H9 (cell line): ENCODE measurements around the gene MAPK11. TPM values are rescaled to one million over a fixed set of nuclear protein-coding genes. Genes with fewer than 3 reads are reported as not detected.

Experiments used
- DNase-seq: peaks from one replicate; pipeline ENCODE4 v3.0.0-alpha.2; 2017
- H2AFZ ChIP-seq: one replicate; pipeline ENCODE4 v1.6.1; 2013; ENCODE audit warnings: mild to moderate bottlenecking, low read length, control low read depth, moderate library complexity
- H2AK5ac ChIP-seq: 2 replicates; pipeline ENCODE4 v1.6.1; 2013; ENCODE audit warnings: low read length, control low read depth, mixed read lengths; ENCODE audit not compliant: insufficient read length
- H2BK120ac ChIP-seq: one replicate; pipeline ENCODE4 v1.6.1; 2013; ENCODE audit warnings: low read depth, mild to moderate bottlenecking, low read length, control low read depth, inconsistent platforms; ENCODE audit not compliant: poor library complexity, severe bottlenecking
- H2BK12ac ChIP-seq: 2 replicates; pipeline ENCODE4 v1.6.1; 2013; ENCODE audit warnings: low read length, control low read depth, mixed read lengths, low read depth; ENCODE audit not compliant: insufficient read length
- H2BK15ac ChIP-seq: 2 replicates; pipeline ENCODE4 v1.6.1; 2013; ENCODE audit warnings: low read depth, low read length, control low read depth
- H2BK20ac ChIP-seq: one replicate; pipeline ENCODE4 v1.6.1; 2013; ENCODE audit warnings: low read depth, mild to moderate bottlenecking, low read length, control low read depth, inconsistent platforms; ENCODE audit not compliant: poor library complexity, severe bottlenecking
- H2BK5ac ChIP-seq: 2 replicates; pipeline ENCODE4 v1.6.1; 2013; ENCODE audit warnings: low read length, control low read depth, mixed read lengths; ENCODE audit not compliant: insufficient read length
- H3K14ac ChIP-seq: 2 replicates; pipeline ENCODE4 v1.6.1; 2013; ENCODE audit warnings: low read length, control low read depth; ENCODE audit not compliant: insufficient read depth
- H3K18ac ChIP-seq: 2 replicates; pipeline ENCODE4 v1.6.1; 2013; ENCODE audit warnings: low read depth, mild to moderate bottlenecking, mixed read lengths, low read length, control low read depth; ENCODE audit not compliant: insufficient read length
- H3K23ac ChIP-seq: 2 replicates; pipeline ENCODE4 v1.6.1; 2013; ENCODE audit warnings: low read length, control low read depth, mixed read lengths, low read depth; ENCODE audit not compliant: insufficient read length
- H3K23me2 ChIP-seq: 2 replicates; pipeline ENCODE4 v1.6.1; 2013; ENCODE audit warnings: low read depth, mild to moderate bottlenecking, mixed read lengths, low read length, control low read depth; ENCODE audit not compliant: insufficient read length, poor library complexity, severe bottlenecking
- H3K27ac ChIP-seq: 2 replicates; pipeline ENCODE4 v1.5.1; 2013; ENCODE audit warnings: low read length, control low read depth, mixed read lengths, low read depth; ENCODE audit not compliant: insufficient read length
- H3K27me3 ChIP-seq: 2 replicates; pipeline ENCODE4 v1.6.1; 2013; ENCODE audit warnings: low read length, control low read depth, inconsistent platforms; ENCODE audit not compliant: insufficient read depth
- H3K4ac ChIP-seq: 2 replicates; pipeline ENCODE4 v1.6.1; 2013; ENCODE audit warnings: low read depth, mild to moderate bottlenecking, control low read depth, inconsistent platforms, low read length, moderate library complexity
- H3K4me1 ChIP-seq: 2 replicates; pipeline ENCODE4 v1.6.1; 2013; ENCODE audit warnings: low read length, control low read depth, inconsistent platforms; ENCODE audit not compliant: insufficient read depth
- H3K4me2 ChIP-seq: 2 replicates; pipeline ENCODE4 v1.6.1; 2013; ENCODE audit warnings: low read length, control low read depth, mixed read lengths; ENCODE audit not compliant: insufficient read length, insufficient read depth
- H3K56ac ChIP-seq: 2 replicates; pipeline ENCODE4 v1.6.1; 2013; ENCODE audit warnings: low read depth, mild to moderate bottlenecking, mixed read lengths, low read length, control low read depth; ENCODE audit not compliant: insufficient read length
- H3K79me1 ChIP-seq: 2 replicates; pipeline ENCODE4 v1.6.1; 2013; ENCODE audit warnings: low read depth, mild to moderate bottlenecking, moderate library complexity, low read length, control low read depth, inconsistent platforms; ENCODE audit not compliant: insufficient read depth, poor library complexity, severe bottlenecking
- H3K79me2 ChIP-seq: 2 replicates; pipeline ENCODE4 v1.6.1; 2013; ENCODE audit warnings: low read length, control low read depth, inconsistent platforms; ENCODE audit not compliant: insufficient read depth
- H3K9ac ChIP-seq: 2 replicates; pipeline ENCODE4 v1.6.1; 2013; ENCODE audit warnings: low read length, control low read depth, mixed read lengths; ENCODE audit not compliant: insufficient read length; ENCODE audit errors: extremely low read depth
- H3K9me3 ChIP-seq: one replicate; pipeline ENCODE4 v1.6.1; 2013; ENCODE audit warnings: low read depth, low read length, inconsistent platforms; ENCODE audit not compliant: control insufficient read depth
- H3T11ph ChIP-seq: one replicate; pipeline ENCODE4 v1.6.1; 2013; ENCODE audit warnings: mild to moderate bottlenecking, low read length, control low read depth, inconsistent platforms
- H4K20me1 ChIP-seq: one replicate; pipeline ENCODE4 v1.6.1; 2013; ENCODE audit not compliant: control insufficient read depth, insufficient read length, insufficient read depth
- H4K5ac ChIP-seq: 2 replicates; pipeline ENCODE4 v1.6.1; 2013; ENCODE audit warnings: low read depth, mild to moderate bottlenecking, mixed read lengths, low read length, control low read depth; ENCODE audit not compliant: insufficient read length
- H4K8ac ChIP-seq: replicated peaks from 2 replicates; pipeline ENCODE4 v1.6.1; 2013; ENCODE audit warnings: low read length, control low read depth, mixed read lengths, low read depth; ENCODE audit not compliant: insufficient read length
- H4K91ac ChIP-seq: 2 replicates; pipeline ENCODE4 v1.6.1; 2013; ENCODE audit warnings: low read depth, mild to moderate bottlenecking, moderate library complexity, mixed read lengths, low read length, control low read depth; ENCODE audit not compliant: insufficient read length
- H3K27ac Mint-ChIP-seq, 3 experiments: 2 replicates in 2 of 3; 3 replicates in 1 of 3; pipeline ENCODE4 v1.8.0; 2020 to 2021; ENCODE audit warnings: mixed read lengths in 3 of 3, mild to moderate bottlenecking in 1 of 3, moderate library complexity in 1 of 3
- H3K27me3 Mint-ChIP-seq: 2 replicates; pipeline ENCODE4 v1.8.0; 2021; ENCODE audit warnings: low read depth, mild to moderate bottlenecking, moderate library complexity, mixed read lengths
- H3K36me3 Mint-ChIP-seq, 3 experiments: 2 replicates in 2 of 3; 3 replicates in 1 of 3; pipeline ENCODE4 v1.8.0; 2020 to 2021; ENCODE audit warnings: low read depth in 3 of 3, mixed read lengths in 3 of 3; ENCODE audit not compliant: insufficient read depth in 1 of 3
- H3K4me1 Mint-ChIP-seq, 2 experiments: 2 replicates each; pipeline ENCODE4 v1.8.0; 2020; ENCODE audit warnings: mixed read lengths in 2 of 2
- H3K4me3 Mint-ChIP-seq, 2 experiments: 2 replicates in 1 of 2; 3 replicates in 1 of 2; pipeline ENCODE4 v1.8.0; 2020 to 2021; ENCODE audit warnings: mild to moderate bottlenecking in 2 of 2, mixed read lengths in 2 of 2, moderate library complexity in 1 of 2
- H3K9me3 Mint-ChIP-seq, 2 experiments: 2 replicates in 1 of 2; 3 replicates in 1 of 2; pipeline ENCODE4 v1.8.0; 2020; ENCODE audit warnings: mild to moderate bottlenecking in 2 of 2, mixed read lengths in 2 of 2, moderate library complexity in 1 of 2
- WGBS: extraction: QIAGEN DNeasy Blood & Tissue Kit; methylation state at CpG from one replicate; pipeline ENCODE4 v1.1.7; 2013; ENCODE audit warnings: missing lambda C conversion rate, low lambda C conversion rate, mixed read lengths; ENCODE audit not compliant: insufficient read length; ENCODE audit errors: extremely low coverage; 5-methylcytosine and 5-hydroxymethylcytosine counted together
- total RNA-seq: library from RNA; stranded (reverse); gene quantifications from 2 replicates; pipeline ENCODE4 v1.2.1, GENCODE V29; 2021
- TF ChIP-seq, protein P1 (sequence below): fragments of 200-600 bp; sonication (generic); conservative IDR thresholded peaks from 3 replicates; pipeline ENCODE4 v1.8.0; 2021; ENCODE audit warnings: antibody characterized with exemption, mild to moderate bottlenecking

Gene MAPK11
- total RNA-seq, 1 experiment from 2014 or later: 1.5 TPM

GRCh38 chr22:50318698-50319411 lies 48.7 kb upstream of the MAPK11 start:
- no peak overlapping the region for H2AK5ac ChIP-seq
- H2BK5ac ChIP-seq: no peak overlapping the region
- DNase-seq: no peak
- H3K56ac ChIP-seq: no peak overlapping the region
- no peak overlapping the region for H2BK15ac ChIP-seq
- H3K9me3 ChIP-seq: no peaks in the 10 kb centered on the region
- no peaks in the 10 kb centered on the region for H3K4me1 ChIP-seq
- H4K20me1 ChIP-seq: peaks cover 2% of the 10 kb centered on the region
- no peak overlapping the region for H3K4me2 ChIP-seq
- peaks cover 4 to 5% of the 10 kb centered on the region in 2 experiments for H3K4me1 Mint-ChIP-seq
- no CpG with 5 or more reads among the region's 21 CpGs for WGBS
- H2BK20ac ChIP-seq: no peak overlapping the region
- H2BK12ac ChIP-seq: no peak overlapping the region
- H4K8ac ChIP-seq: no peak overlapping the region
- H3K9me3 Mint-ChIP-seq: no peaks in the 10 kb centered on the region
- no peaks in the 10 kb centered on the region for H3K27me3 ChIP-seq
- peaks cover 21% of the 10 kb centered on the region for H3K27me3 Mint-ChIP-seq
- H3K4ac ChIP-seq: no peak overlapping the region
- no peak overlapping the region for H3K18ac ChIP-seq
- H3K23ac ChIP-seq: no peak overlapping the region
- no peaks in the 10 kb centered on the region for H3K36me3 Mint-ChIP-seq
- no peak overlapping the region; the same call in 1 of the 2 replicates for H3K14ac ChIP-seq
- no peak overlapping the region for H4K91ac ChIP-seq
- H3K79me2 ChIP-seq: no peaks in the 10 kb centered on the region
- TF ChIP-seq, protein P1, sequence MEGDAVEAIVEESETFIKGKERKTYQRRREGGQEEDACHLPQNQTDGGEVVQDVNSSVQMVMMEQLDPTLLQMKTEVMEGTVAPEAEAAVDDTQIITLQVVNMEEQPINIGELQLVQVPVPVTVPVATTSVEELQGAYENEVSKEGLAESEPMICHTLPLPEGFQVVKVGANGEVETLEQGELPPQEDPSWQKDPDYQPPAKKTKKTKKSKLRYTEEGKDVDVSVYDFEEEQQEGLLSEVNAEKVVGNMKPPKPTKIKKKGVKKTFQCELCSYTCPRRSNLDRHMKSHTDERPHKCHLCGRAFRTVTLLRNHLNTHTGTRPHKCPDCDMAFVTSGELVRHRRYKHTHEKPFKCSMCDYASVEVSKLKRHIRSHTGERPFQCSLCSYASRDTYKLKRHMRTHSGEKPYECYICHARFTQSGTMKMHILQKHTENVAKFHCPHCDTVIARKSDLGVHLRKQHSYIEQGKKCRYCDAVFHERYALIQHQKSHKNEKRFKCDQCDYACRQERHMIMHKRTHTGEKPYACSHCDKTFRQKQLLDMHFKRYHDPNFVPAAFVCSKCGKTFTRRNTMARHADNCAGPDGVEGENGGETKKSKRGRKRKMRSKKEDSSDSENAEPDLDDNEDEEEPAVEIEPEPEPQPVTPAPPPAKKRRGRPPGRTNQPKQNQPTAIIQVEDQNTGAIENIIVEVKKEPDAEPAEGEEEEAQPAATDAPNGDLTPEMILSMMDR: no peak
- no peaks in the 10 kb centered on the region for H3K79me1 ChIP-seq
- H4K5ac ChIP-seq: no peak overlapping the region
- no peak overlapping the region for H3K4me3 Mint-ChIP-seq
- no peak overlapping the region for H3K9ac ChIP-seq
- H3K27ac ChIP-seq: no peak overlapping the region
- no peak overlapping the region for H3T11ph ChIP-seq
- H2BK120ac ChIP-seq: no peak overlapping the region
- no peak overlapping the region for H2AFZ ChIP-seq
- H3K23me2 ChIP-seq: no peaks in the 10 kb centered on the region
- H3K27ac Mint-ChIP-seq: no peak overlapping the region; a peak in 2 of 7 replicates
